DOHH2 (cell line): ENCODE data around the gene SPHK1.

Source experiments
- EZH2phosphoT487 ChIP-seq: fragments of 200-600 bp; sonication (generic); IDR thresholded peaks from 2 replicates; pipeline ENCODE4 v1.6.1; 2017; ENCODE audit warnings: borderline replicate concordance, mild to moderate bottlenecking, antibody characterized with exemption, low read length, moderate library complexity, mixed read lengths
- TF ChIP-seq, protein P1 (sequence below): fragments of 200-600 bp; sonication (generic); IDR thresholded peaks from one replicate; pipeline ENCODE4 v1.5.1; 2014; ENCODE audit warnings: antibody characterized with exemption, mild to moderate bottlenecking, low read depth, low read length; ENCODE audit not compliant: poor library complexity, severe bottlenecking

- TF ChIP-seq, protein P1, sequence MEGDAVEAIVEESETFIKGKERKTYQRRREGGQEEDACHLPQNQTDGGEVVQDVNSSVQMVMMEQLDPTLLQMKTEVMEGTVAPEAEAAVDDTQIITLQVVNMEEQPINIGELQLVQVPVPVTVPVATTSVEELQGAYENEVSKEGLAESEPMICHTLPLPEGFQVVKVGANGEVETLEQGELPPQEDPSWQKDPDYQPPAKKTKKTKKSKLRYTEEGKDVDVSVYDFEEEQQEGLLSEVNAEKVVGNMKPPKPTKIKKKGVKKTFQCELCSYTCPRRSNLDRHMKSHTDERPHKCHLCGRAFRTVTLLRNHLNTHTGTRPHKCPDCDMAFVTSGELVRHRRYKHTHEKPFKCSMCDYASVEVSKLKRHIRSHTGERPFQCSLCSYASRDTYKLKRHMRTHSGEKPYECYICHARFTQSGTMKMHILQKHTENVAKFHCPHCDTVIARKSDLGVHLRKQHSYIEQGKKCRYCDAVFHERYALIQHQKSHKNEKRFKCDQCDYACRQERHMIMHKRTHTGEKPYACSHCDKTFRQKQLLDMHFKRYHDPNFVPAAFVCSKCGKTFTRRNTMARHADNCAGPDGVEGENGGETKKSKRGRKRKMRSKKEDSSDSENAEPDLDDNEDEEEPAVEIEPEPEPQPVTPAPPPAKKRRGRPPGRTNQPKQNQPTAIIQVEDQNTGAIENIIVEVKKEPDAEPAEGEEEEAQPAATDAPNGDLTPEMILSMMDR: no peak
- no peak for TF ChIP-seq EZH2phosphoT487
These were observed 5.2 kb upstream of the SPHK1 start for GRCh38 chr17:76379275-76379641.
